Endothelial cell of umbilical vein (primary cell): ENCODE measurements around the gene CERS5. TPM values are rescaled to one million over a fixed set of nuclear protein-coding genes. Genes with fewer than 3 reads are reported as not detected.

ENCODE experiments used
- BruUV-seq: library from RNA; stranded (reverse); fragments of 400-500 nt; replicated peaks from 2 replicates; lab custom pipeline; 2021; lab: Mats Ljungman, UMichigan
- CTCF ChIA-PET: fragments of 300-600, 350-600 bp; sonication (Branson Sonifier 250); formaldehyde crosslinking; loops from one replicate; lab custom pipeline; 2021; ENCODE audit warnings: antibody characterized with exemption, inconsistent platforms; lab: Charles Lee
- POLR2A ChIA-PET: fragments of 300-600, 350-600 bp; sonication (Branson Sonifier 250); formaldehyde crosslinking; loops from one replicate; lab custom pipeline; 2021; ENCODE audit warnings: antibody characterized with exemption, inconsistent platforms; lab: Charles Lee
- DNase-seq: peaks from one replicate; pipeline ENCODE4 v3.0.0-alpha.2; 2011; ENCODE audit warnings: low read depth, low spot score
- FAIRE-seq: peaks from 2 replicates; lab custom pipeline; 2011; peaks lifted over from hg19 to GRCh38; lab: Jason Lieb, UNC
- H2AFZ ChIP-seq: 2 replicates; pipeline ENCODE4 v1.6.0; 2012; ENCODE audit warnings: low read depth, low read length, control low read depth, inconsistent platforms
- H3K27ac ChIP-seq: 2 replicates; pipeline ENCODE4 v1.5.1; 2011; ENCODE audit warnings: low read depth, mild to moderate bottlenecking, control low read depth, low read length, moderate library complexity; ENCODE audit not compliant: insufficient read depth
- H3K27me3 ChIP-seq, 2 experiments: 2 replicates each; pipeline versions ENCODE4 v1.6.0 to v1.6.1; 2011; ENCODE audit warnings: low read length in 2 of 2, mixed read lengths in 1 of 2; ENCODE audit not compliant: control insufficient read depth in 2 of 2, insufficient read depth in 2 of 2
- H3K36me3 ChIP-seq, 2 experiments: 2 replicates in 1 of 2; 3 replicates in 1 of 2; pipeline ENCODE4 v1.5.1; 2011; ENCODE audit warnings: low read length in 2 of 2, mild to moderate bottlenecking in 1 of 2, moderate library complexity in 1 of 2; ENCODE audit not compliant: control insufficient read depth in 2 of 2, insufficient read depth in 2 of 2; ENCODE audit errors: extremely low read depth in 1 of 2
- H3K4me1 ChIP-seq: 3 replicates; pipeline ENCODE4 v1.5.1; 2011; ENCODE audit warnings: mild to moderate bottlenecking, low read length; ENCODE audit not compliant: control insufficient read depth, insufficient read depth; ENCODE audit errors: extremely low read depth
- H3K4me2 ChIP-seq: 2 replicates; pipeline ENCODE4 v1.6.1; 2011; ENCODE audit warnings: low read length, control low read depth, mixed read lengths; ENCODE audit not compliant: insufficient read depth
- H3K4me3 ChIP-seq, 3 experiments: fragments of 200-600 bp in 1 of 3; sonication (generic), shearing (Covaris generic) in 1 of 3; replicated peaks in 1 of 3; 2 replicates each; pipeline ENCODE4 v1.5.1; 2011 to 2016; ENCODE audit warnings: control low read depth in 3 of 3, low read length in 3 of 3, mild to moderate bottlenecking in 2 of 3, inconsistent platforms in 1 of 3, low read depth in 1 of 3, moderate library complexity in 1 of 3; ENCODE audit not compliant: insufficient read depth in 1 of 3
- H3K79me2 ChIP-seq: 2 replicates; pipeline ENCODE4 v1.6.0; 2012; ENCODE audit warnings: low read length, inconsistent platforms; ENCODE audit not compliant: control insufficient read depth, insufficient read depth
- H3K9ac ChIP-seq: replicated peaks from 2 replicates; pipeline ENCODE3; 2011; ENCODE audit warnings: low read length, control low read depth; ENCODE audit not compliant: insufficient read depth; ENCODE audit errors: extremely low read depth
- H3K9me1 ChIP-seq: replicated peaks from 3 replicates; pipeline ENCODE4 v1.6.0; 2011; ENCODE audit warnings: mild to moderate bottlenecking, low read length; ENCODE audit not compliant: control insufficient read depth, insufficient read depth; ENCODE audit errors: extremely low read depth
- H3K9me3 ChIP-seq: replicated peaks from 2 replicates; pipeline ENCODE4 v1.5.1; 2012; ENCODE audit warnings: low read length, inconsistent platforms; ENCODE audit not compliant: control insufficient read depth, insufficient read depth
- H4K20me1 ChIP-seq: replicated peaks from 2 replicates; pipeline ENCODE3; 2011; ENCODE audit warnings: mild to moderate bottlenecking, low read length; ENCODE audit not compliant: control insufficient read depth, insufficient read depth; ENCODE audit errors: extremely low read depth
- CTCF ChIP-seq, 2 donors: IDR thresholded peaks; 1 replicate in 1 of 2; 2 replicates in 1 of 2; pipeline ENCODE4 v1.5.1; 2011; ENCODE audit warnings: low read length in 2 of 2, mild to moderate bottlenecking in 2 of 2, moderate library complexity in 2 of 2, control low read depth in 1 of 2, inconsistent platforms in 1 of 2, low read depth in 1 of 2; ENCODE audit not compliant: insufficient read depth in 1 of 2; ENCODE audit errors: extremely low read depth in 1 of 2
- EZH2 ChIP-seq: IDR thresholded peaks from 2 replicates; pipeline ENCODE4 v1.6.1; 2012; ENCODE audit warnings: borderline replicate concordance, low read depth, mild to moderate bottlenecking, moderate library complexity, low read length, inconsistent platforms; ENCODE audit not compliant: severe bottlenecking
- FOS ChIP-seq: IDR thresholded peaks from 2 replicates; pipeline ENCODE4 v1.6.1; 2011; ENCODE audit warnings: mild to moderate bottlenecking, low read length, moderate library complexity, borderline replicate concordance; ENCODE audit not compliant: insufficient read depth
- GATA2 ChIP-seq: IDR thresholded peaks from 2 replicates; pipeline ENCODE4 v1.7.0; 2011; ENCODE audit warnings: low read depth, mild to moderate bottlenecking, moderate library complexity, mixed read lengths, low read length; ENCODE audit not compliant: insufficient read length, insufficient read depth
- JUN ChIP-seq: IDR thresholded peaks from 2 replicates; pipeline ENCODE4 v1.6.1; 2011; ENCODE audit warnings: borderline replicate concordance, low read depth; ENCODE audit not compliant: insufficient read length, insufficient read depth
- MAX ChIP-seq: IDR thresholded peaks from 2 replicates; pipeline ENCODE4 v1.6.1; 2011; ENCODE audit not compliant: insufficient read depth, insufficient read length
- MYC ChIP-seq: IDR thresholded peaks from one replicate; pipeline ENCODE4 v1.6.1; 2011; ENCODE audit warnings: mild to moderate bottlenecking, low read depth, low read length
- POLR2A ChIP-seq: IDR thresholded peaks from 2 replicates; pipeline ENCODE4 v1.6.1; 2012; ENCODE audit warnings: low read depth, mild to moderate bottlenecking, control low read depth, low read length
- POLR2AphosphoS5 ChIP-seq: IDR thresholded peaks from 2 replicates; pipeline ENCODE4 v1.6.1; 2012; ENCODE audit warnings: low read depth, mild to moderate bottlenecking, control low read depth, low read length, moderate library complexity; ENCODE audit not compliant: insufficient read depth
- dilution Hi-C: fragments of 300-500 bp; cut with MboI; formaldehyde crosslinking; loops from one replicate; pipeline ENCODE4 v1.15.0; 2019; ENCODE audit warnings: low sequenced_read_pairs; ENCODE audit not compliant: extremely low pct_ligation_motif_present
- intact Hi-C: fragments of 100-400 bp; cut with micrococcal nuclease; formaldehyde crosslinking; loops from one replicate; pipeline ENCODE4 v1.10.0; 2022
- polyA plus RNA-seq, 4 experiments: library from polyadenylated mRNA; depleted of rRNA in 3 of 4; stranded (reverse) in 3 of 4; unstranded in 1 of 4; fragments of >200 nt; gene quantifications; 2 replicates each; pipeline versions ENCODE4 v1.2.1 to v1.2.3, GENCODE V29; 2011 to 2012; ENCODE audit warnings: missing spikeins in 1 of 4
- total RNA-seq: library from RNA; stranded (reverse); gene quantifications from 2 replicates; pipeline ENCODE4 v1.2.3, GENCODE V29; 2021

Gene CERS5
- total and polyA plus RNA-seq, 2 donors (not counting 3 experiments of a cell fraction or from before 2014, with no cell fraction given) = 60.4 to 108 TPM

GRCh38 chr12:50120521-50120920, 46.6 kb downstream of the CERS5 start:
- peaks cover 0 to 8% of the 10 kb centered on the region in 2 experiments for H3K36me3 ChIP-seq
- H3K27ac ChIP-seq = no peak overlapping the region
- H3K9me1 ChIP-seq = no peaks in the 10 kb centered on the region
- dilution Hi-C loops (no loop called here), intact Hi-C loops (no loop called here)
- no peaks in the 10 kb centered on the region for H3K9me3 ChIP-seq
- DNase-seq = no peak
- no peaks in the 10 kb centered on the region for H3K27me3 ChIP-seq
- no peak overlapping the region for H3K4me2 ChIP-seq
- no peaks in the 10 kb centered on the region for H4K20me1 ChIP-seq
- no peak for TF ChIP-seq MAX
- no peak for TF ChIP-seq FOS
- TF ChIP-seq MYC = no peak
- no peak for TF ChIP-seq POLR2A
- no peak for TF ChIP-seq POLR2AphosphoS5
- no peak for TF ChIP-seq GATA2
- TF ChIP-seq CTCF (IDR thresholded peaks at IDR 0.05; ENCODE audit: extremely low read depth in 1 of 2, insufficient read depth in 1 of 2, low read depth in 1 of 2, low read length in 2 of 2) = no peak
- no peak for TF ChIP-seq EZH2
- no peak for TF ChIP-seq JUN
- no peak overlapping the region for H3K9ac ChIP-seq
- FAIRE-seq = no peak
- BruUV-seq = no TSS peak
- ChIA-PET CTCF (interaction anchor here (1.1 to 1.9 kb wide), 4 partner anchors 9 to 81 kb away, joined by 3 to 14 read pairs (median 3); partner anchors contain the start of gene COX14), POLR2A (interaction anchor here (1.8 kb wide), 1 partner anchor 8 kb away, joined by 7 read pairs; the partner anchor contains the start of gene COX14)
- H2AFZ ChIP-seq = no peak overlapping the region
- H3K4me1 ChIP-seq = peaks cover 3% of the 10 kb centered on the region
- peaks cover 2% of the 10 kb centered on the region for H3K79me2 ChIP-seq
- H3K4me3 ChIP-seq = no peak overlapping the region
